GM10248 (cell line): ENCODE results near the gene MICAL3.

Experiments
- CTCF ChIA-PET: fragments of 300-600 bp; sonication (Branson Sonifier 250); formaldehyde crosslinking; extraction: SDS; loops from one replicate; lab custom pipeline; 2021; ENCODE audit warnings: antibody characterized with exemption; lab: Yijun Ruan, JAX
- POLR2A ChIA-PET: fragments of 350-650 bp; sonication (Branson Sonifier 250); formaldehyde crosslinking; extraction: SDS; loops from one replicate; lab custom pipeline; 2020; ENCODE audit warnings: antibody characterized with exemption; lab: Yijun Ruan, JAX
- DNase-seq: peaks from one replicate; pipeline ENCODE4 v3.0.0; 2012; ENCODE audit errors: extremely low spot score
- TF ChIP-seq, protein P1 (sequence below): IDR thresholded peaks from 2 replicates; pipeline ENCODE4 v1.5.1; 2012; ENCODE audit warnings: mild to moderate bottlenecking, low read depth; ENCODE audit errors: extremely low read depth, missing control alignments, control extremely low read depth

The MICAL3 gene

DNA sequence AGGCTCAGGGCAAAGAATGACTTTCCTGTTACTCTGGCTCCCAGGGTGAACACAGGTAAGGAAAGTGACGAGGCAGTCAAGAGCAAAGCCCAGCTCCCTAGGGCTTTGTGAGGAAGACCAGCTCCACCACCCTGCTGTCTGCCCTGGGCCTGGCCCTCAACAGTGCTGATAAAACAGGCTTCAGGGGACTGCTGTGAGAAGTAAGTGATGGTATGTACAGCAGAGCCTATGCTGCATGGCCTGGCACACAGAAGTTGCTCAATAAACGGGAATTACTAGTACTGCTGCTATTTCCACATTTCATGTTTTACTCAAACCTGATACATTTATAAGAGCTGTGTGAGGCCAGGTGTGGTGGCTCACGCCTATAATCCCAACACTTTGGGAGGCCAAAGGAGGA, 50.3 kb downstream of the MICAL3 start:
- ChIA-PET CTCF (interaction anchor here (0.8 to 1.4 kb wide), 6 partner anchors 8 to 231 kb away, joined by 3 to 6 read pairs (median 3); no protein-coding TSS in a partner anchor), POLR2A (no interaction called here)
- DNase-seq = no peak
- TF ChIP-seq, protein P1, sequence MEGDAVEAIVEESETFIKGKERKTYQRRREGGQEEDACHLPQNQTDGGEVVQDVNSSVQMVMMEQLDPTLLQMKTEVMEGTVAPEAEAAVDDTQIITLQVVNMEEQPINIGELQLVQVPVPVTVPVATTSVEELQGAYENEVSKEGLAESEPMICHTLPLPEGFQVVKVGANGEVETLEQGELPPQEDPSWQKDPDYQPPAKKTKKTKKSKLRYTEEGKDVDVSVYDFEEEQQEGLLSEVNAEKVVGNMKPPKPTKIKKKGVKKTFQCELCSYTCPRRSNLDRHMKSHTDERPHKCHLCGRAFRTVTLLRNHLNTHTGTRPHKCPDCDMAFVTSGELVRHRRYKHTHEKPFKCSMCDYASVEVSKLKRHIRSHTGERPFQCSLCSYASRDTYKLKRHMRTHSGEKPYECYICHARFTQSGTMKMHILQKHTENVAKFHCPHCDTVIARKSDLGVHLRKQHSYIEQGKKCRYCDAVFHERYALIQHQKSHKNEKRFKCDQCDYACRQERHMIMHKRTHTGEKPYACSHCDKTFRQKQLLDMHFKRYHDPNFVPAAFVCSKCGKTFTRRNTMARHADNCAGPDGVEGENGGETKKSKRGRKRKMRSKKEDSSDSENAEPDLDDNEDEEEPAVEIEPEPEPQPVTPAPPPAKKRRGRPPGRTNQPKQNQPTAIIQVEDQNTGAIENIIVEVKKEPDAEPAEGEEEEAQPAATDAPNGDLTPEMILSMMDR = no peak

DNA sequence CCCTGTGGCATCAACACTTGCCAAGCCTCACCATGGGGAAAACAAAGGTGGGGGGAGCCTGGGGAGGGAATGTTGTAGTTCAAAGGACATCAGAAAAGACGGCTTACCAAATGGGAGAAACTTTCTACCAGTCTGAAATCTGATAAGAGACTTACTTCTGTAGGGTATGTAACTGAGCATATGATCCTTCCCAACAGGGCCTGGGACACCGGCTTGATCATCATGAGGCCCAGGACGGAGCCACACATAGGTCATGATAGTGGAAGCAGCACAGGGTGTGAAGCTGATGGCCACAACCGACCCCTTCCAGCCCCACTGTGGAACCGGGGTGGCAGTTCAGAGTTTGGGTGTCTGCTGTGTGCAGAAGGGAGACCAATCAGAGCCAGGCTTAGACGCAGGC, 51.1 kb downstream of the MICAL3 start:
- ChIA-PET CTCF (interaction anchor here (0.8 to 1.1 kb wide), 2 partner anchors 16 to 51 kb away, joined by 3 read pairs; no protein-coding TSS in a partner anchor), POLR2A (no interaction called here)
- TF ChIP-seq, protein P1 = no peak
- no peak for DNase-seq

GRCh38 chr22:17972385-17973191, 51.8 kb downstream of the MICAL3 start:
- CTCF ChIA-PET = no interaction called here
- POLR2A ChIA-PET = no interaction called here
- no peak for DNase-seq
- TF ChIP-seq, protein P1 = no peak

DNA sequence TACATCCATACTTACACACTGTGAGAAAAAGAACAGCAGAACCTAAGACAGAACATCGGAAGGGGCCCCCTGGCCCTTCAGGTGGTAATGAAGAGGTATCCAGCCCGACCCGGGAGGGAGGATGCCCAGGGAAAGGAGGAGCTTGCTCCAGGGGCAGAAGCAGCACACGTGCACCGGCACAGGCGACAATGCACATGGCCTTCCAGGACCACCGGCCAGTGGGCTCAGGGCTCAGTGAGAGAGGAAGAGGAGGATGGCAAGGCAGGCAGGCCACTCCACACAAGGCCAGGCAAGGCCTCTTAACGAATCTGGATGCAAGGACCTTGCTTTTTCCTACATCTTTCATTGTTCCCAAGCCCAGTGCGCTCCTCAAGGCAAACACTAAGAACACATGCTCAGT, 52.6 kb downstream of the MICAL3 start:
- TF ChIP-seq, protein P1 = no peak
- CTCF ChIA-PET = interaction anchor here (1.4 kb wide), 1 partner anchor 141 kb away, joined by 5 read pairs; no protein-coding TSS in a partner anchor

GRCh38 chr22:17970201-17970708, 54.1 kb downstream of the MICAL3 start:
- TF ChIP-seq, protein P1 = no peak
- ChIA-PET CTCF (interaction anchor here (1.1 to 1.4 kb wide), 2 partner anchors 25 to 140 kb away, joined by 4 to 5 read pairs; no protein-coding TSS in a partner anchor), POLR2A (no interaction called here)
- no peak for DNase-seq

More for the DNA sequence above, 52.6 kb downstream of the MICAL3 start:
- no peak for DNase-seq
- POLR2A ChIA-PET = no interaction called here

GRCh38 chr22:17969701-17970113, 54.7 kb downstream of the MICAL3 start:
- DNase-seq = no peak
- TF ChIP-seq, protein P1 = no peak
- ChIA-PET POLR2A (no interaction called here), CTCF (no interaction called here)
